GM18867 (cell line): ENCODE results near the gene LRP2.
"Not testable (repeated sequence)": the region's sequence is repeated elsewhere in the genome, so short reads cannot be mapped to it uniquely, and the experiment has no call there.

Experiments
- ATAC-seq: cut with Tn5 transposase; IDR thresholded peaks from one replicate; pipeline ENCODE4 v1.9.1; 2021; ENCODE audit warnings: mild to moderate bottlenecking, moderate library complexity; ENCODE audit not compliant: unreplicated experiment

Gene LRP2

DNA sequence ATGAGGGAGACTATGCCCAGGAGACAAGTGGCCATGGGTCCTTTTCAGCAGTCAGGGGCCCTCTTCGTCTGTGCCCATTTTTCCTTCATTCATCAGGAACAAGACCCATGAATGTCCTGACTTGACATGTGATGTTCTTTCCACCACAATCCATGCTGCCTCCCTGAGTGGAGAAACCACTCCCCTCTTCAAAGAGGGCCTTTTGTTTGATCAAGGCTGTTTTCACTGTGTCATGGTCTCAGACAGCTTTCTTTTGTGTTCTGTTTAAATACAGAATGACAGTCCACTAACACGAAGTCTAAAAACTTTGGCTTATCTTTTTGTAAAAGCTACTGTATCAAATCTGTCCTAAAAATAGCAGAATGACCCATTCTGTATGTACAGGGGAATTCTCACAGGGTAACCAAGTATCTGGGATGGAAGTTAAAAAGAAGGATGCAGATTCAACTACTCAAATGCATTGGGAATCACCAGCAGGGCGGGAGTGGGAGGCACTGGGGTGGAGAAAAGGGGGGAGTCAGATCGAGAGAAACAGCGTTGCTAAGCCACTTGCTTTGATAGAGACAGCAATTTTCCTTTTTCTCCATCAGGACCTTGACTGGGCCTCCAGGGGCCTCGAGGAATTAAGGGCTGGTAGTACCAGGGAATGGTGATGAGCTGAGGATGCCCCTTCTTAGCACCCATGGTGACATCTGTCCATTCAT, 13.9 kb downstream of the LRP2 start:
- ATAC-seq: no peak

GRCh38 chr2:169345486-169346437, 16.6 kb downstream of the LRP2 start:
- no peak for ATAC-seq

- no peak for ATAC-seq
Measured at GRCh38 chr2:169344736-169345485, 17.4 kb downstream of the LRP2 start.

DNA sequence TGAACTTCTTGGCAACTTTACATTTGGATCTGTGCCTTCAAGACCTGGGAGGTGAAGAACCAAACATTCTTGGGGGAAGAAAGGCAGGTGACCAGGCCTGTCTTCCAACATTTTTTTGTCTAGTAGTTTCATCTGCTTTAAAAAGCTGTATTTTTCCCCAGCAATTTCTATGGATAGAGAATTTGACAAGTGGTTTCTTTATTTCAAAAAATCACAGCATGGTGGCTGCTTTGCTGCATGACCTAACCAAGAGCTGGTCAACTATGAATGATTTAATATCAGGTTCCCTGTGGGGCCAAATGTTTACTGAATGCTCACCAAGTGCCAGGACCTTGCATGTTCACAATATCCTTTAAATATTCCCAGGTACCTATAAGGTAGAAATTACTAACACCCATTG, 19.1 kb downstream of the LRP2 start:
- ATAC-seq: no peak

GRCh38 chr2:169339657-169340056, 22.7 kb downstream of the LRP2 start:
- no peak for ATAC-seq

DNA sequence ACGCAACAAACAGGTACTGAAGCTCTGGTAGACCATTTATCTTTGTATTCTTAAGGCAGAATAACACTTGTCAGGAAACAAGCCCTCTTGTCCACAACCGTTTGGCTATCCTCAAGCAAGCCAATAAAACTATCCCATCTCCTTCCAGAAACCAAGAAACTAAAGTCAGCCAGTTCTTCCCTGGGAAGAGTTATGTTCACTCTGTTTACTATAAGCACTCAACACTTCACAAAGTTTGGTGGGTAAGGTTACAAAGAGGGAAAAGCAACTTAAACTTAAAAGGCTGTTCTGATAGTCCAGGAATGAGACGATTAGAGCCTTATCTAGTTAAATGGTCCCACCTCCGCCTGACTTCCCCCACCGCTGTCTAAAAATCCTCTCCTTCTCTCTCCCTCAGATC, 25.6 kb downstream of the LRP2 start:
- no peak for ATAC-seq

GRCh38 chr2:169330555-169331198, 31.7 kb downstream of the LRP2 start:
- ATAC-seq: no peak

DNA sequence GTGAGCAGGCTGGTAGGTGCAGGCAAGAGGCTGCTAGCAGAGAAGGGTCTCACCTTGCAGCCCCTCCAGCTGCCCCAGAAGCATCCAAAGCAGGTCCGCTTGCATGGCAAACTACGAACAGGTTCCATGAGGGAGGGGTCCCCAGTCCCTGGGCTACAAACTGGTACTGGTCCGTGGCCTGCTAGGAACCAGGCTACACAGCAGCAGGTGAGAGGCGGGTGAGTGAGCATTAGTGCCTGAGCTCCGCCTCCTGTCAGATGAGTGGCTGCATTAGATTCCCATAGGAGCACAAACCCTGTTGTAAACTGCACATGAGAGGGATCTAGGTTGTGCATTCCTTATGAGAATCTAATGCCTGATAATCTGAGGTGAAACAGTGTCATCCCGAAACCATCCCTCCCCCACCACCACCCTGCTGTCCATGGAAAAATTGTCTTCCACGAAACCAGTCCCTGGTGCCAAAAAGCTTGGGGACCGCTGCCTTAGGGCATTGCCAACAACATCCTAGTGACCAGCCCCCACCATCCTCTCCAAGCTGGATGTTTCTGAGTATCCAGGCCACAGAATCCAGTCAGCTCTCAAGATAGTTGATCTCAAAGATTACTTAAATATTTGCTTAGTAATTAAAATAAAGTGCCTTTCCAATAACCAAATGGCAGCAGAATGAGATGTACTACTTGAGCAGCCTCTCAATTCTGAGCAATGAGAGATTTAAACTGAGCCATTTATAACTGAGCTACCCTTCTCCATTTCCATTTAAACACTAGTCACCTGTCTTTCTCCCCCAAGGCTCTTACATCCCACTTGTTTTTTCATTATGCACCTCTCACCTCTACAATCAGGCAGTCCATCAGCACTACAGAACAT, 32.4 kb downstream of the LRP2 start:
- ATAC-seq: no peak

DNA sequence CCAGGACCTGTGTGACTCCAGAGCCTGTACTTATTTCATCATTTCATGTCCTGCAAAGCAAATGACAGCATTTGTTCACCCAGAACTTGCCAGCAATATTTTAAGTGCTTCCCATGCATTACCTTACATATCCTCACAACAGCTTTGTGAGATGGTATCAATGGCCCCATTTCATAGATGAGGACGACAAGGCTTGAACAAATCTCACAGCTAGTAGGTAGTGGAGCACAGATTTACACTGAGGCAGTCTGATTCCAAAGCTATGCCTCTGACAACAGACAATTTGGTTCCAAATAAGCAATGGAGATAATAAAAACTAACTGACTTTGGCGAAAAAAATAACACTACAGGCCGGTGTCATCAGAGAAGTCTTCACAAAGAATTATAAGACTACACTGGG, 33.5 kb downstream of the LRP2 start:
- ATAC-seq: no peak

GRCh38 chr2:169327837-169328236, 34.5 kb downstream of the LRP2 start:
- ATAC-seq: not testable (repeated sequence)

- not testable (repeated sequence) for ATAC-seq
Measured at GRCh38 chr2:169325886-169326285, 36.4 kb downstream of the LRP2 start.

DNA sequence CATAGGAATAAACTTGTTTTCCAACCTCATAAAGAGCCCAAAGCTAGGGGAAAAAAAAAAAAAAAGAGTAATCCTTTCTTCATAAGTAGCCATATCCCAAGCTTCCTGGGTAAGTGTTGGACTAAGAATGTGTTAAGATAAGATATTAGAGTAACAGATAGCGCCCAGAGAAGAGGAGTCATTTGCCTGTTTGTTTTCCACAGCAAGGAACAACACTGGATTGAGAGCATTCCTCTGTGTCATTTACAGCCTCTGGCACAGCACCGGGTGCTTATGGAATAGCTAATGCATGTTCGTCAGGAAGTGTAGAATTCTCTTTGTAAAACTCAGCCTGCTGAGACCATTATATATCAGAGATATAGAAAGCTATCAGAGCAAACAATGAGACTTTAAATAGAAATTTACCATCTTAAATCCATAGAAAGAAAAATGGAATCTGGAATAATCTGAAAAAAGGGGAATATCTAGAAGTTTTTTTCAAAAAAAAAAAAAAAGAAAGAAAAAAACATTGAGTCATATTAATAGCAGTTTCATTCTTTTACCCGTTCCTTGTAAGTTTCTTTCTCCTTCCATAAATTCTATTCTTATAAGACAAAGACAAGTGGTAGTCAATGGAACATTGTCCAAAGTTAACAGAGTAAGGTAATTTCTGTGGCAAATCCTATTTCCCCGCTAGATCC, 37.6 kb downstream of the LRP2 start:
- no peak for ATAC-seq

- ATAC-seq: no peak
Measured at GRCh38 chr2:169323841-169324240, 38.5 kb downstream of the LRP2 start.

- ATAC-seq: no peak
Measured at GRCh38 chr2:169320561-169320960, 41.8 kb downstream of the LRP2 start.

DNA sequence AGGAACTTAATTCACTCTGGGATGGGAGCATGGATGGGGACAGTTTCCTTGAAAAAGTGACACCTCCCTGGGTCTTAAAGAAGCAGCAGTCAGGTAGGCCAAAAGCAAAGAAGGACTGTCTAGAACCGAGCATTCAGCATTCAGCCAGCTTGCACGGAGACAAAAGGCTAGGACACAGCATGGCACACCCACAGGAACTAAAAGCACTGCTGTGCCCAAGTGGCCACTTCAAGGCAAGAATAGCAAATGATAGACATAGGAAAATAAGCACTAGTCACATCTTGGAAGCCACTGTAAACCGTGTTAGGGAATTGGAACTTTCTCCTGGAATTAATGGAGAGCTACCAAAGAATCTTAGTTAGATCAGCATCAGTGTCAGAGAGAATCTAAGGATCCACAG, 47.0 kb downstream of the LRP2 start:
- ATAC-seq: no peak

- ATAC-seq: not testable (repeated sequence)
Measured at GRCh38 chr2:169308349-169308748, 54.0 kb downstream of the LRP2 start.

GRCh38 chr2:169304689-169305088, 57.6 kb downstream of the LRP2 start:
- ATAC-seq: not testable (repeated sequence)

GRCh38 chr2:169303579-169304305, 58.6 kb downstream of the LRP2 start:
- no peak for ATAC-seq

- ATAC-seq: no peak
Measured at GRCh38 chr2:169302364-169302763, 60.0 kb downstream of the LRP2 start.
